Activated CD4-positive, alpha-beta T cell treated with anti-CD3 and anti-CD28 coated beads, Interleukin-2, amount 10 ng/mL, durations not matched to agents 7 days and 5 days (primary cell): ENCODE measurements around the gene PPIF. TPM values are rescaled to one million over a fixed set of nuclear protein-coding genes. Genes with fewer than 3 reads are reported as not detected.

Experiments used
- CTCF ChIA-PET: fragments of 350-600 bp; sonication (Branson Sonifier 250); formaldehyde crosslinking; loops from one replicate; lab custom pipeline; 2021; ENCODE audit warnings: antibody characterized with exemption; lab: Charles Lee
- POLR2A ChIA-PET: fragments of 350-600 bp; sonication (Branson Sonifier 250); formaldehyde crosslinking; loops from one replicate; lab custom pipeline; 2021; ENCODE audit warnings: antibody characterized with exemption; lab: Charles Lee
- DNase-seq: peaks from one replicate; pipeline ENCODE4 v3.0.0-alpha.2; 2020
- H3K27ac Mint-ChIP-seq: one replicate; pipeline ENCODE4 v1.8.0; 2021; ENCODE audit warnings: mild to moderate bottlenecking, moderate library complexity, mixed read lengths
- H3K27me3 Mint-ChIP-seq: one replicate; pipeline ENCODE4 v1.8.0; 2021; ENCODE audit warnings: mixed read lengths
- H3K36me3 Mint-ChIP-seq: one replicate; pipeline ENCODE4 v1.8.0; 2021; ENCODE audit warnings: low read depth, mixed read lengths
- H3K4me1 Mint-ChIP-seq: one replicate; pipeline ENCODE4 v1.8.0; 2021; ENCODE audit warnings: mixed read lengths
- H3K4me3 Mint-ChIP-seq: one replicate; pipeline ENCODE4 v1.8.0; 2021; ENCODE audit warnings: mild to moderate bottlenecking, moderate library complexity, mixed read lengths
- H3K9me3 Mint-ChIP-seq: one replicate; pipeline ENCODE4 v1.8.0; 2021; ENCODE audit warnings: mixed read lengths
- total RNA-seq, 2 experiments: library from RNA; stranded (reverse); gene quantifications; one replicate each; pipeline ENCODE4 v1.2.3, GENCODE V29; 2021

Gene PPIF
- total RNA-seq, 2 experiments from 2014 or later, result 53.7 to 56.7 TPM

- H3K27ac Mint-ChIP-seq, result no peak overlapping the region
- peaks cover 72% of the 10 kb centered on the region for H3K36me3 Mint-ChIP-seq
- H3K9me3 Mint-ChIP-seq, result no peaks in the 10 kb centered on the region
- H3K4me3 Mint-ChIP-seq, result no peak overlapping the region
- peaks cover 30% of the 10 kb centered on the region for H3K4me1 Mint-ChIP-seq
- ChIA-PET POLR2A (no interaction called here), CTCF (no interaction called here)
- DNase-seq, result no peak
- H3K27me3 Mint-ChIP-seq, result no peaks in the 10 kb centered on the region
These were observed 7.3 kb downstream of the PPIF start for GRCh38 chr10:79354615-79355014.

DNA sequence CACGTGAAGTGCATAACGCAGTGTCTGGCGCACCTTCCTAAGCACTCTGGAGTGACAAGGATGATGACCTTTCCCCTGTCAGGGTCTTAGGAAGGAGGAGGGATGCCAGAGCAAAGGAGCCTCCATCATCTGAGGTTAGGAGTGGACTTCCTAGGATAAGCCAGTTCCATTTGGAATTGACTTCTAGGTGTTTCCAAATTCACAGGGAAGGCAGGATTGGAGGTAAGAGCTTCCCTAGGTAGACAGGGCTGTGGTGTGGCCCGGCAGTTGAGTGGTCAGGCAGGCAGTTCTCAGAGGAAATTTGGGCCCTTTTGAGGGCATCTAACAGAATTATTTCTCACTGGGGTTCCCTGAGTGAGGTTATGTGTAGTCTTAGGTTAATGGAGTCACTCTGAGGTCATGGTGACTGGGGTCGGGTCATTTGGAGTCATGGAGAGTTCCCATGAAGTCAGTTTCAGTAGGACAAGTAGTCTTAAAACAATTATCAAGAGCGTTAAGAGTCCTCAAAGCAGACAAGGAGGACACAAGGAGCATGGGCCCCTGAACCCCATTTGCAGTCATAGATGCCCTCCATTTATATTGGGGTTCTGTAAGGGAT is 8.2 kb downstream of the PPIF start:
- ChIA-PET CTCF (interaction anchor here (1.0 to 1.4 kb wide), 2 partner anchors 20 to 24 kb away, joined by 3 read pairs; no protein-coding TSS in a partner anchor), POLR2A (no interaction called here)
- Mint-ChIP-seq H3K27me3 (no peaks in the 10 kb centered on the region), H3K27ac (no peak overlapping the region), H3K9me3 (no peaks in the 10 kb centered on the region), H3K4me1 (peaks cover 22% of the 10 kb centered on the region), H3K4me3 (no peak overlapping the region), H3K36me3 (peaks cover 64% of the 10 kb centered on the region)
- no peak for DNase-seq

DNA sequence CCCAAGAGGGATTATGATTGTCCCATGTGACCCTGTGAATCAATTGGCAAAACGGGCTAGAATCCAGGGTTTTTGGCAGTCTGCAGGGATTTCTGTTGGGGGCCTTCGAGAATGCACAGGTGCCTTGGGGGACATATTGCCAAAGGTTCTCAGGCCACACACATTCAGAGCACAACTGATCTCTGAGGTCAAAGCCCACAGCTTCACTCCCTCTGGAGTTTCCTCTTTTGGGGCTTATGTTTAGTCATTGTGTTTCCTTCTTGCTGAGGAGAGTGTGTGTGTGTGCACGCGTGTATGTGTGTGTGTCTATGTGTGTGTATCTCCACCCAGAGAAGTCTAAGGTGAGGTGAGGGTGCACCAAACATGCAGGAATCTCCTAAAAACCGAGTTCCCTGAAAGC is 8.8 kb downstream of the PPIF start:
- DNase-seq, result no peak
- no peak overlapping the region for H3K4me3 Mint-ChIP-seq
- H3K4me1 Mint-ChIP-seq, result peaks cover 25% of the 10 kb centered on the region
- no peaks in the 10 kb centered on the region for H3K27me3 Mint-ChIP-seq
- no peak overlapping the region for H3K27ac Mint-ChIP-seq
- CTCF ChIA-PET, result interaction anchor here (1.0 to 1.4 kb wide), 2 partner anchors 21 to 25 kb away, joined by 3 read pairs; no protein-coding TSS in a partner anchor
- H3K9me3 Mint-ChIP-seq, result no peaks in the 10 kb centered on the region
- peaks cover 60% of the 10 kb centered on the region for H3K36me3 Mint-ChIP-seq
- POLR2A ChIA-PET, result no interaction called here

DNA sequence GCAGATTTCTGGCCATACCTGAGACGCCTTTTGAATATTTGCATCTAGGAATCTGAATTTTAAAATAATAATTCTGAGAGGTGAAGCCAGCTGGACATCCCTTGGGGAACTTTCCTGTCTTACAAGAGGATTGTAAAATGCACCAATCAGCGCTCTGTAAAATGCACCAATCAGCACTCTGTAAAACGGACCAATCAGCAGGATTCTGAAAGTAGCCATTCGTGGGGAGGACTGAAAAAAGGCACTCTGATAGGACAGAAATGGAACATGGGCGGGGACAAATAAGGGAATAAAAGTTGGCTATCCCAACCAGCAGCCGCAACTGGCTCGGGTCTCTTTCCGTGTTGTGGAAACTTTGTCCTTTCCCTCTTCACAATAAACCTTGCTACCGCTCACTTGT is 9.9 kb downstream of the PPIF start:
- H3K4me3 Mint-ChIP-seq, result no peak overlapping the region
- ChIA-PET POLR2A (no interaction called here), CTCF (interaction anchor here (1.2 to 2.0 kb wide), 4 partner anchors 10 to 74 kb away, joined by 3 to 11 read pairs (median 6); partner anchors contain the start of gene PPIF)
- no peaks in the 10 kb centered on the region for H3K9me3 Mint-ChIP-seq
- H3K36me3 Mint-ChIP-seq, result peaks cover 52% of the 10 kb centered on the region
- no peak overlapping the region for H3K27ac Mint-ChIP-seq
- peaks cover 34% of the 10 kb centered on the region for H3K4me1 Mint-ChIP-seq
- H3K27me3 Mint-ChIP-seq, result peaks cover 2% of the 10 kb centered on the region
- DNase-seq, result no peak

DNA sequence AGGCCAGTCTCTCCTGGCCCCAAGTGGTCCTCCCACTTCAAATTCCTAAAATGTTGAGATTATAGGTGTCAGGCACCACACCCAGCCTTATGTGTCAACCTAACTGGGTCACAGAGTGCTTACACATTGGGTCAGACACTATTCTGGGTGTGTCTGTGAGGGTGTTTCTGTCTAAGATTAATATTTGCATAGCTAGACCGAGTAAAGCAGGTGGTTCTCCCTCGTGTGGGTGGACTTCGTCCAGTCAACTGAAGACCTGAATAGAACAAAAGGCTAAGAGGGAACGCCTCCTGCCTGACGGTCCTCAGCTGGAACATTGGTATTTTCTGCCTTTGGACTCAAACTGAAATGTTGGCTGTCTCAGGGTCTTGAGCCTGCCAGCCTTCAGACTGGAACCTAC is 11.5 kb downstream of the PPIF start:
- peaks cover 38% of the 10 kb centered on the region for H3K36me3 Mint-ChIP-seq
- POLR2A ChIA-PET, result no interaction called here
- CTCF ChIA-PET, result interaction anchor here (1.8 to 2.0 kb wide), 2 partner anchors 11 to 15 kb away, joined by 9 to 11 read pairs; partner anchors contain the start of gene PPIF
- no peaks in the 10 kb centered on the region for H3K9me3 Mint-ChIP-seq
- no peak for DNase-seq
- H3K4me3 Mint-ChIP-seq, result no peak overlapping the region
- peaks cover 12% of the 10 kb centered on the region for H3K27me3 Mint-ChIP-seq
- no peak overlapping the region for H3K27ac Mint-ChIP-seq
- H3K4me1 Mint-ChIP-seq, result peaks cover 23% of the 10 kb centered on the region

- no peak overlapping the region for H3K4me3 Mint-ChIP-seq
- POLR2A ChIA-PET, result no interaction called here
- peaks cover 21% of the 10 kb centered on the region for H3K27me3 Mint-ChIP-seq
- peaks cover 26% of the 10 kb centered on the region for H3K36me3 Mint-ChIP-seq
- DNase-seq, result no peak
- H3K27ac Mint-ChIP-seq, result no peak overlapping the region
- no peaks in the 10 kb centered on the region for H3K9me3 Mint-ChIP-seq
- peaks cover 19% of the 10 kb centered on the region for H3K4me1 Mint-ChIP-seq
- CTCF ChIA-PET, result interaction anchor here (0.7 kb wide), 1 partner anchor 19 kb away, joined by 4 read pairs; no protein-coding TSS in a partner anchor
These were observed 12.7 kb downstream of the PPIF start for GRCh38 chr10:79359816-79360498.

DNA sequence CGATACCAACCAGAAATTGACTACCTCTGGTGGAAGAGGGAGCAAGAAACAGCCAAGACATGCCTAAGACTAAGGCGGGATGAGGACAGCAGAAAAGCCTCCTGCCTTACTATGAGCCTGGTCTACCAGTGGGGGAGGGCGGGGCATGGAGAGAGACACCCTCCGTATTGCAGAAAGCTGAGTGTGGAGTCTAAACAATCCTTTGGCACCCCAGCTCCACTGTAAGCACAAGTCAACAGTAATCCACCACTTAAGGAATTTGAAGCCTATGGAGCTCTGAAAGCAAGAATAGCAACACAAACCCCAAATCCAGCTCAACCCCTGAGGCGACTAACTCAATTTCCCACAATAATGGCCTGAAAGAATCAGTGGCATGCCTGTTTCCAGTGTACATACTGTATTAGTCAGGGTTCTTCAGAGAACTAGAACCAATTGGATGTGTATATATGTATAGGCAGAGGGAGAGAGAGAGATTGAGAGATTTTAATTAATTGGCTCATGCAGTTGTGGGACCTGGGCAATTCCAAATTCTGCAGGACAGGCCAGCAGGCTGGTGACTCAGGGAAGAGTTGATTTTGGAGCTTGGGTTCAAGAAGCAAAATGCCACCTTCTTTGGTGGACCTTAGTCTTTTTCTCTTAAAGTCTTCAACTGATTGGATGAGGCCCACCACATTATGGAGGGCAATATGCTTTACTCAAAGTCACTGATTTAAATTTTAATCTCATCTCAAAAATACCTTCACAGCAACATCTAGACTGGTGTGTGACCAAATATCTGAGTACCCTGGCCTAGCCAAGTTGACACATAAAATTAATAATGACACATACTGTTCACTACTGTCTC is 13.5 kb downstream of the PPIF start:
- POLR2A ChIA-PET, result no interaction called here
- Mint-ChIP-seq H3K4me3 (no peak overlapping the region), H3K9me3 (no peaks in the 10 kb centered on the region), H3K27ac (no peak overlapping the region), H3K4me1 (peaks cover 15% of the 10 kb centered on the region), H3K36me3 (peaks cover 19% of the 10 kb centered on the region), H3K27me3 (peaks cover 27% of the 10 kb centered on the region)
- CTCF ChIA-PET, result interaction anchor here (0.8 kb wide), 1 partner anchor 14 kb away, joined by 3 read pairs; no protein-coding TSS in a partner anchor
- no peak for DNase-seq

DNA sequence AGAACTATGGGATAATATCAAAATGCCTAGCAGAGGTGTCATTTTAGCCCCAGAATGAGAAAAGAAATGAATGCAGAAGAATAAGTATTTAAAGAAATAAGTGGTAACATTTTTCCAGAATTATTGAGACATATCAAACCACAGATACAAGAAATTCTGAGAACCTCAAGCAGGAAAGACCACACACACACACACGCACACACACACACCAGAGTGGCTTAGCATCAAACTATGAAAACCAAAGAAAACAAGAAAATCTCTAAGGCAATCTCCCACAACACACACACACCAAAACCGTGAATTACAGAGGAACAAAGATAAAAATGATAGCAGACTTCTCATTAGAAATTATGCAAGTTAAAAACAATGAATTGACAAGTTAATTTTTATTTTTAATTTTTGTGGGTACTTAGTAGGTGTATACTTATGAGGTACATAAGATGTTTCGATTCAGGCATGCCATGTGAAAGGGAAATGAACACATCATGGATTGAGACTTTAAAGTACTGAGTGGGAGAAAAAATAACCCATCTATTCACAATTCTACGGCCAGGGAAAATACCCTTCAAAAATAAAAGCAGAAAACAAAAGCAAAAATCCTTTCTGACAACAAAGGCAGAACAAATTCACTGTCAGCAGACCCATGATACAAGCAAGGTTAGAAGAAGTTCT is 14.6 kb downstream of the PPIF start:
- no peak for DNase-seq
- no peak overlapping the region for H3K4me3 Mint-ChIP-seq
- peaks cover 11% of the 10 kb centered on the region for H3K36me3 Mint-ChIP-seq
- no peaks in the 10 kb centered on the region for H3K9me3 Mint-ChIP-seq
- H3K4me1 Mint-ChIP-seq, result peaks cover 14% of the 10 kb centered on the region
- POLR2A ChIA-PET, result no interaction called here
- CTCF ChIA-PET, result interaction anchor here (0.8 kb wide), 2 partner anchors 13 to 17 kb away, joined by 3 read pairs; no protein-coding TSS in a partner anchor
- H3K27ac Mint-ChIP-seq, result no peak overlapping the region
- peaks cover 33% of the 10 kb centered on the region for H3K27me3 Mint-ChIP-seq

DNA sequence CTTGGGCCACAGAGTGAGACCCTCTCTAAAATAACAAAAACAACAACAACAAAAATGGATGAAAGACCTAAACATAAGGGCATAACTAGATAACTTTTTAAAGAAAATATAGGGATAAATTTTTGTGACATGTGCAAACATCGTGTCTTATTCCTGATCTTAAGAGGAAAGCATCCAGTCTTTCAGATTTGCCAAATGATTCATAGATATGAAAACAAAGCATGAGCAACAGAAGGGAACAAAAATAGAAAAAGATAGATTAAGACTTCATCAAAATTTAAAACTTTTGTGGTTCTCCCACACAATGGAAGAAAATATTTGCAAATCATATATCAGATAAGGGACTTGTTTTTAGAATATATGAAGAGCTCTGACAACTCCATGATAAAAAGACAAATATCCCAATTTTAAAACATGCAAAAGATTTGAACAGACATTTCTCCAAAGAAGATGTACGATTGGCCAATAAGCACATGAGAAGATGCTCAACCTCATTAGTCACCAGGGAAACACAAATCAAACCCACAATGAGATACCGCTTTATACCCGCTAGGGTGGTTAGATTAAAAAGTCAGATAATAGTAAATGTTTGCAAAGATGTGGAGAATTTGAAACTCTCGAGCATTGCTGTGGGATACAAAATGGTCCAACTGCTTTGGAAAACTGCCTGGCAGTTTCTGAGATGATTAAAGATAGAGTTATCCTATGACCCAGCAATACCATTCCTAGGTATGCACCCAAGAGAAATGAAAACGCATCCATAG is 20.3 kb downstream of the PPIF start:
- ChIA-PET CTCF (interaction anchor here (2.6 kb wide), 1 partner anchor 19 kb away, joined by 9 read pairs; no protein-coding TSS in a partner anchor), POLR2A (no interaction called here)
- Mint-ChIP-seq H3K4me1 (no peaks in the 10 kb centered on the region), H3K36me3 (no peaks in the 10 kb centered on the region), H3K27me3 (peaks cover 47% of the 10 kb centered on the region), H3K9me3 (peaks cover 2% of the 10 kb centered on the region), H3K4me3 (no peak overlapping the region), H3K27ac (no peak overlapping the region)
- DNase-seq, result no peak

GRCh38 chr10:79372871-79373270 is 25.6 kb downstream of the PPIF start:
- H3K4me3 Mint-ChIP-seq, result no peak overlapping the region
- H3K27me3 Mint-ChIP-seq, result peaks cover 11% of the 10 kb centered on the region
- H3K36me3 Mint-ChIP-seq, result no peaks in the 10 kb centered on the region
- H3K27ac Mint-ChIP-seq, result no peak overlapping the region
- CTCF ChIA-PET, result interaction anchor here (2.1 to 2.2 kb wide), 2 partner anchors 24 to 95 kb away, joined by 6 to 11 read pairs; no protein-coding TSS in a partner anchor
- peaks cover 2% of the 10 kb centered on the region for H3K9me3 Mint-ChIP-seq
- DNase-seq, result no peak
- POLR2A ChIA-PET, result no interaction called here
- peaks cover 2% of the 10 kb centered on the region for H3K4me1 Mint-ChIP-seq

DNA sequence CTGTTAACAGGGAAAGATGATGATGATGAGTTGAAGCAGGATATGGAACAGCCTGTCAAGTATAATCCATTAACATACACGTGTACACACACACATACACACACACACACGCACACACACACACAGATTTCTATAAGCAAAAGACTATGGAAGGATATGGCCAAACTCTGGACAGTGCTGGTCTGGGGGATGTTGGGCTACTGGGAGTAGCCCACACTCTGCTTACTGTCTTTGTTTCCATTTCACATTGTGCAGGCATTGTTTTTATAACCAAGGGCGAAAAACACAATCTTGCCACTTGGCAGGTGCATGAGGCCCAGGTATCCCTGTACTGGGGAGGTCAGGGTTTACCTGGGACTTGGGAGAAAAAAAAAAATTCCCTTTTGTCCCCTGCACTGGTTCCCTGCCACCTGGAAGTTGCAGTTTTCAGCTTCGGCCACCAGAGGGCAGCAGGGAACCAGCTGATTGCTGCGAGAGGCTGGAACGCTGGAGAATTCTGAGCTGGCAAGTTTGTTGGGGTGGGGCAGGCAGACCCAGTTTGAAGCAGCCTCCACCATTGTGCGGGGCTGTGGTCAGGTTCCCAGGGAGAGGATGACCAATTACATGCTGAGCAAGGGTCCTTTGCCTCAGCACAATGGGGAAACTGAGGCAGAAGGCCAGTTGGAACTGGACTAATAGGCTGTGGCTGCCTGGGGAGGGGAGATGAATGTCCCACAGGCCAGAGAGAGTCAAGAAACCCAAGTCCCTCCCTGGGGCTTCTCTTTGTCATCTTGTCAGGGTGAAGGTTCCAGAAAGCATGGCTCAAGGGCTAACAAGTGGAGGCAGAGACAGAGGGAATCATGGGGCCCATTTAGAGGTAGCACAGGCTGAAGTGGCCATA is 27.3 kb downstream of the PPIF start:
- Mint-ChIP-seq H3K27ac (no peak overlapping the region), H3K4me3 (no peak overlapping the region), H3K4me1 (peaks cover 2% of the 10 kb centered on the region), H3K36me3 (no peaks in the 10 kb centered on the region), H3K27me3 (peaks cover 9% of the 10 kb centered on the region), H3K9me3 (peaks cover 2% of the 10 kb centered on the region)
- DNase-seq, result peak; percentile 77
- ChIA-PET CTCF (interaction anchor here (0.6 to 2.3 kb wide), 29 partner anchors 8 to 1168 kb away, joined by 3 to 13 read pairs (median 3); no protein-coding TSS in a partner anchor), POLR2A (no interaction called here)
